ENCODE results near the gene CA5A. TPM values are rescaled to one million over a fixed set of nuclear protein-coding genes. Genes with fewer than 3 reads are reported as not detected.

Gene CA5A
- total and polyA plus RNA-seq, 9 of the 15 experiments (the other 6 are each of a cell fraction or from before 2014, with no cell fraction given), result not detected

- Histone ChIP-seq H3K9me1 (ENCODE audit: control insufficient read depth, insufficient read depth, low read length) (no peaks in the 10 kb centered on the region), H3K9me3 (replicated peaks; ENCODE audit: control insufficient read depth, insufficient read depth, low read depth, low read length) (no peaks in the 10 kb centered on the region), H4K20me1 (replicated peaks; ENCODE audit: control insufficient read depth, insufficient read depth, low read length) (peaks cover 42% of the 10 kb centered on the region), H3K4me1 (replicated peaks in 1 of 2; ENCODE audit: control insufficient read depth in 2 of 2, insufficient read depth in 2 of 2, low read length in 2 of 2) (peaks cover 0 to 43% of the 10 kb centered on the region in 2 experiments; a peak in 1 of 5 replicates), H3K27me3 (ENCODE audit: control insufficient read depth in 2 of 2, insufficient read depth in 2 of 2, low read length in 2 of 2) (no peaks in the 10 kb centered on the region), H3K4me2 (ENCODE audit: insufficient read depth, low read length) (no peak overlapping the region), H3K79me2 (ENCODE audit: control insufficient read depth, insufficient read depth, low read length) (peaks cover 16% of the 10 kb centered on the region), H3K27ac (ENCODE audit: extremely low read depth, low read depth, low read length) (no peak overlapping the region), H3K4me3 (no peak overlapping the region), H3K9ac (ENCODE audit: insufficient read depth in 1 of 2, low read depth in 2 of 2, low read length in 2 of 2) (no peak overlapping the region), H2AFZ (ENCODE audit: low read depth, low read length) (no peak overlapping the region), H3K36me3 (ENCODE audit: control insufficient read depth, insufficient read depth, low read length) (peaks cover 97% of the 10 kb centered on the region; the same call in 2 of the 3 replicates)
- FAIRE-seq (no peak), DNase-seq (ENCODE audit: extremely low read depth in 1 of 4, low spot score in 3 of 4) (no peak), ATAC-seq (no peak)
- intact Hi-C loops (cut with micrococcal nuclease), result no loop called here
- in situ Hi-C loops (cut with MboI), result no loop called here
- 94% methylated on average over 21 of the region's 27 CpGs for WGBS (ENCODE audit: insufficient coverage, low coverage, missing lambda C conversion rate)
- BruUV-seq (replicated peaks), result no TSS peak
- CTCF ChIA-PET (ENCODE audit: low intra/inter-chr PET ratio), result no interaction called here
- no peak for TF ChIP-seq SAFB (IDR thresholded peaks at IDR 0.05; ENCODE audit: borderline replicate concordance, low read depth, low read length)
- no peak for TF ChIP-seq KDM1A (IDR thresholded peaks at IDR 0.05)
- peak; percentile 71; the same call in 1 of the 2 replicates for TF ChIP-seq POLR2G (IDR thresholded peaks at IDR 0.05; ENCODE audit: low read depth, low read length)
- no peak for TF ChIP-seq MAFG (tag; conservative IDR thresholded peaks at IDR 0.05)
- TF ChIP-seq RCOR1 (IDR thresholded peaks at IDR 0.05; ENCODE audit: borderline replicate concordance in 1 of 2, low read depth in 2 of 2, low read length in 2 of 2), result no peak
- no peak for TF ChIP-seq ZNF408 (CRISPR knock-in tag; IDR thresholded peaks at IDR 0.05; ENCODE audit: low read depth)
- peak; percentile 94 for TF ChIP-seq RBM22 (IDR thresholded peaks at IDR 0.05; ENCODE audit: low read depth, low read length, poor library complexity, severe bottlenecking)
- POLR2A ChIA-PET, result interaction anchor here (0.6 to 4.2 kb wide), 8 partner anchors 9 to 496 kb away, joined by 3 to 28 read pairs (median 4); no protein-coding TSS in a partner anchor
Measured at GRCh38 chr16:87838643-87839541, 97.4 kb downstream of the CA5A start.

Small RNA genes within 50 kb of the gene (small RNA-seq; reads per million reads assigned to genes)
- not detected for gene AC127455.1

Other genes starting within 250 kb of the CA5A start
- gene KLHDC4, start 170.5 kb downstream of the CA5A start, total RNA-seq (2014; rRNA removed), result 52.7 and 59.4 TPM in 2 replicates
- gene KLHDC4, start 170.5 kb downstream of the CA5A start, total RNA-seq (2014; rRNA removed; fragmentation: Illumina TruSeq; extraction: Trizol), result 17.9 and 25.5 TPM in 2 replicates
- 31.8 and 32.8 TPM in 2 replicates for gene KLHDC4, start 170.5 kb downstream of the CA5A start, total RNA-seq (2015; rRNA removed; fragmentation: Illumina TruSeq; extraction: Trizol)
- 62.8 and 68.1 TPM in 2 replicates for gene KLHDC4, start 170.5 kb downstream of the CA5A start, total RNA-seq (2021)
- 23.7 and 24.9 TPM in 2 replicates for gene KLHDC4, start 170.5 kb downstream of the CA5A start, polyA plus RNA-seq (2011; rRNA removed)
- 37.3 and 48.5 TPM in 2 replicates for gene KLHDC4, start 170.5 kb downstream of the CA5A start, polyA plus RNA-seq (2014; fragmentation: Illumina TruSeq; extraction: Trizol)
- 1 to 10 TPM; 1.3 to 2.5 TPM for gene KLHDC4, start 170.5 kb downstream of the CA5A start, polyA plus RNA-seq (2014; fragmentation: Nextera tagmentation; extraction: Ambion mirVana)
- 53.5 and 63.4 TPM in 2 replicates for gene KLHDC4, start 170.5 kb downstream of the CA5A start, polyA plus RNA-seq (2014; rRNA removed)
- gene SLC7A5, start 67.0 kb downstream of the CA5A start, total RNA-seq (2014; rRNA removed), result 60.8 and 75.7 TPM in 2 replicates
- 16.9 and 18.6 TPM in 2 replicates for gene SLC7A5, start 67.0 kb downstream of the CA5A start, total RNA-seq (2014; rRNA removed; fragmentation: Illumina TruSeq; extraction: Trizol)
- gene SLC7A5, start 67.0 kb downstream of the CA5A start, total RNA-seq (2015; rRNA removed; fragmentation: Illumina TruSeq; extraction: Trizol), result 18.2 and 21.2 TPM in 2 replicates
- gene SLC7A5, start 67.0 kb downstream of the CA5A start, total RNA-seq (2021), result 187 and 220 TPM in 2 replicates
- 14.2 and 19.4 TPM in 2 replicates for gene SLC7A5, start 67.0 kb downstream of the CA5A start, polyA plus RNA-seq (2011; rRNA removed)
- gene SLC7A5, start 67.0 kb downstream of the CA5A start, polyA plus RNA-seq (2014; fragmentation: Illumina TruSeq; extraction: Trizol), result 97.4 and 161 TPM in 2 replicates
- 1 to 10 TPM; 1.9 to 4.9 TPM for gene SLC7A5, start 67.0 kb downstream of the CA5A start, polyA plus RNA-seq (2014; fragmentation: Nextera tagmentation; extraction: Ambion mirVana)
- 78.0 and 83.8 TPM in 2 replicates for gene SLC7A5, start 67.0 kb downstream of the CA5A start, polyA plus RNA-seq (2014; rRNA removed)
- 17.1 and 22.1 TPM in 2 replicates for gene BANP, start 14.9 kb upstream of the CA5A start, total RNA-seq (2014; rRNA removed)
- gene BANP, start 14.9 kb upstream of the CA5A start, total RNA-seq (2014; rRNA removed; fragmentation: Illumina TruSeq; extraction: Trizol), result 10.7 and 15.6 TPM in 2 replicates
- 14.4 and 16.1 TPM in 2 replicates for gene BANP, start 14.9 kb upstream of the CA5A start, total RNA-seq (2015; rRNA removed; fragmentation: Illumina TruSeq; extraction: Trizol)
- gene BANP, start 14.9 kb upstream of the CA5A start, total RNA-seq (2021), result 21.7 and 25.7 TPM in 2 replicates
- gene BANP, start 14.9 kb upstream of the CA5A start, polyA plus RNA-seq (2011; rRNA removed), result 12.1 and 13.1 TPM in 2 replicates
- 13.0 and 19.2 TPM in 2 replicates for gene BANP, start 14.9 kb upstream of the CA5A start, polyA plus RNA-seq (2014; fragmentation: Illumina TruSeq; extraction: Trizol)
- gene BANP, start 14.9 kb upstream of the CA5A start, polyA plus RNA-seq (2014; fragmentation: Nextera tagmentation; extraction: Ambion mirVana), result 1 to 10 TPM; 4.6 to 4.7 TPM
- 16.0 and 19.0 TPM in 2 replicates for gene BANP, start 14.9 kb upstream of the CA5A start, polyA plus RNA-seq (2014; rRNA removed)

All from K562 (cell line).